KMS-11 (cell line): ENCODE results near the gene THAP4.
"Not testable (repeated sequence)": the region's sequence is repeated elsewhere in the genome, so short reads cannot be mapped to it uniquely, and the experiment has no call there.

Experiments used
- H2AFZ ChIP-seq: fragments of 200-600 bp; sonication (generic); 2 replicates; pipeline ENCODE4 v1.6.1; 2016; ENCODE audit warnings: antibody characterized with exemption, mixed run types, low read depth
- H3K27ac ChIP-seq: fragments of 200-600 bp; sonication (generic); 2 replicates; pipeline ENCODE4 v1.6.1; 2016; ENCODE audit warnings: mild to moderate bottlenecking, mixed run types
- H3K27me3 ChIP-seq: fragments of 200-600 bp; sonication (generic); 2 replicates; pipeline ENCODE4 v1.6.1; 2017; ENCODE audit warnings: mild to moderate bottlenecking, low read depth, mixed run types, moderate library complexity; ENCODE audit not compliant: insufficient read depth
- H3K36me3 ChIP-seq: fragments of 200-600 bp; sonication (generic); 2 replicates; pipeline ENCODE4 v1.6.1; 2017; ENCODE audit warnings: mild to moderate bottlenecking, mixed run types; ENCODE audit not compliant: insufficient read depth
- H3K4me1 ChIP-seq: fragments of 200-600 bp; sonication (generic); 2 replicates; pipeline ENCODE4 v1.6.1; 2016; ENCODE audit warnings: mild to moderate bottlenecking, low read depth, mixed run types; ENCODE audit not compliant: poor library complexity, severe bottlenecking
- H3K4me2 ChIP-seq: fragments of 200-600 bp; sonication (generic); 2 replicates; pipeline ENCODE4 v1.7.0; 2016; ENCODE audit warnings: mild to moderate bottlenecking, mixed run types
- H3K4me3 ChIP-seq: fragments of 200-600 bp; sonication (generic); IDR thresholded peaks from 2 replicates; pipeline ENCODE4 v1.6.1; 2017; ENCODE audit warnings: low read depth, low read length, mixed read lengths; ENCODE audit not compliant: insufficient read depth
- H3K79me2 ChIP-seq: fragments of 200-600 bp; sonication (generic); 2 replicates; pipeline ENCODE4 v1.6.1; 2016; ENCODE audit warnings: low read depth, mixed run types; ENCODE audit not compliant: insufficient read depth
- H3K9ac ChIP-seq: fragments of 200-600 bp; sonication (generic); 2 replicates; pipeline ENCODE4 v1.6.1; 2016; ENCODE audit warnings: mild to moderate bottlenecking, mixed run types
- H4K20me1 ChIP-seq: fragments of 200-600 bp; sonication (generic); 2 replicates; pipeline ENCODE4 v1.6.1; 2016; ENCODE audit warnings: mild to moderate bottlenecking, mixed run types; ENCODE audit not compliant: insufficient read depth
- CTCF ChIP-seq: fragments of 200-600 bp; sonication (generic); conservative IDR thresholded peaks from 2 replicates; pipeline ENCODE4 v1.6.1; 2017; ENCODE audit warnings: low read depth, mild to moderate bottlenecking, antibody characterized with exemption, low read length, moderate library complexity, mixed read lengths

THAP4 gene

GRCh38 chr2:241573741-241574140, 63.2 kb downstream of the THAP4 start:
- Histone ChIP-seq H3K79me2 (no peaks in the 10 kb centered on the region), H3K4me2 (no peak overlapping the region), H3K36me3 (no peaks in the 10 kb centered on the region), H3K27me3 (no peaks in the 10 kb centered on the region), H3K4me1 (no peaks in the 10 kb centered on the region), H4K20me1 (no peaks in the 10 kb centered on the region), H3K4me3 (no peak overlapping the region), H3K9ac (no peak overlapping the region), H3K27ac (no peak overlapping the region), H2AFZ (no peak overlapping the region)
- TF ChIP-seq CTCF = no peak

GRCh38 chr2:241572915-241573651, 63.9 kb downstream of the THAP4 start:
- not testable (repeated sequence) for H3K4me1 ChIP-seq, H4K20me1 ChIP-seq, H3K27me3 ChIP-seq, H2AFZ ChIP-seq, H3K27ac ChIP-seq, H3K79me2 ChIP-seq, H3K9ac ChIP-seq, H3K36me3 ChIP-seq, H3K4me3 ChIP-seq, H3K4me2 ChIP-seq

- H3K27me3 ChIP-seq = no peaks in the 10 kb centered on the region
- no peak overlapping the region for H3K9ac ChIP-seq
- H3K36me3 ChIP-seq = no peaks in the 10 kb centered on the region
- no peak for TF ChIP-seq CTCF
- no peak overlapping the region for H3K4me3 ChIP-seq
- no peak overlapping the region for H2AFZ ChIP-seq
- no peak overlapping the region for H3K4me2 ChIP-seq
- no peaks in the 10 kb centered on the region for H3K79me2 ChIP-seq
- no peaks in the 10 kb centered on the region for H3K4me1 ChIP-seq
- no peak overlapping the region for H3K27ac ChIP-seq
- no peaks in the 10 kb centered on the region for H4K20me1 ChIP-seq
Measured at GRCh38 chr2:241571821-241572620, 64.9 kb downstream of the THAP4 start.

GRCh38 chr2:241570961-241571581, 65.9 kb downstream of the THAP4 start:
- no peaks in the 10 kb centered on the region for H3K27me3 ChIP-seq
- no peaks in the 10 kb centered on the region for H3K4me1 ChIP-seq
- no peak overlapping the region for H3K4me2 ChIP-seq
- H4K20me1 ChIP-seq = no peaks in the 10 kb centered on the region
- no peak overlapping the region for H2AFZ ChIP-seq
- H3K4me3 ChIP-seq = no peak overlapping the region
- H3K27ac ChIP-seq = no peak overlapping the region
- H3K36me3 ChIP-seq = no peaks in the 10 kb centered on the region
- no peak for TF ChIP-seq CTCF
- no peaks in the 10 kb centered on the region for H3K79me2 ChIP-seq
- no peak overlapping the region for H3K9ac ChIP-seq
